ENCODE measurements around the gene KIF25. TPM values are rescaled to one million over a fixed set of nuclear protein-coding genes. Genes with fewer than 3 reads are reported as not detected.
"Not testable (repeated sequence)": the region's sequence is repeated elsewhere in the genome, so short reads cannot be mapped to it uniquely, and the experiment has no call there.

The KIF25 gene
- total RNA-seq, 4 donors from 2014 or later: 0.16 TPM; not detected in 3

DNA sequence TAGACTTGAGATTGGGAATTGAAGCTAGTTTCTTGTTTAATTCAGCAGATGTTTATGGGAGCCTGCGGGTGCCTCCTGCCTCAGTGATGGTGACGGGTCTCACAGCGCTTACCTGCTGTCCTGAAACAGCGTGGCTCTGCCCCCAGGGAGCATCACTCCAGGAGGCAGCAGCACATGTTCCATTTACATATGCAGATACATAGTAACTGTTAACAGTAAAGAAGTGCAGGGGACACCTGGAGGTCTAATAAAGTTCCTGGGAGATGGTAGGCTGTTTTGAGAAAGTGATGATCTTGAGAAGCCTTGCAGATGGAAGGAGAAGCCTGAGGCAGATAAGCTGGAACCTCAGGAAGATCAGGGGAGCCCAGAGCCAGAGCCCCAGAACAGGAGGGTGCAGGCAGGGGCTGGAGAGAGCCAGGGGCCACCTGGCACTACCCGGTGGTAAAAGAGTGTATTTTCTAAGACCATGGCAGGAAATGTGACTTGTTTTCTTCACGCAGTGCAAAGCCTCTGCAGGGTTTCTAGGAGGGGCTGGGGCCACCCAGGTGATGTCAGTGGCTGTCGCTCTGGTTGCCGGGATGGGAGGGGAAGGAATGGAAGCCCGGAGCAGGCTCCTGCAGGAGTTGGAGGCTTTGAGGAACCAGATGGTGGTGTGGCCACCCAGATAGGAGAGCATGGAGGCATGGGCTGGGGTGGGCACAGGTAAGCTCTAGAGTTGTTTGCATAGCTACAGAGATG lies 24.2 kb upstream of the KIF25 start:
- Histone ChIP-seq H3K27me3 (peaks cover 8% of the 10 kb centered on the region), H3K4me1 (peaks cover 0 to 7% (median 0%) of the 10 kb centered on the region in 3 donors), H3K36me3 (peaks cover 0 to 33% of the 10 kb centered on the region in 2 donors), H3K27ac (no peak overlapping the region), H3K9me3 (no peaks in the 10 kb centered on the region), H3K4me3 (no peak overlapping the region)
- WGBS, 2 donors (ENCODE audit: low coverage in 1 of 2): 92 to 95% methylated on average over 8 of the region's 9 CpGs
- no peak for ATAC-seq
- no peak for TF ChIP-seq POLR2A (IDR thresholded peaks at IDR 0.05)
- TF ChIP-seq, protein P1, sequence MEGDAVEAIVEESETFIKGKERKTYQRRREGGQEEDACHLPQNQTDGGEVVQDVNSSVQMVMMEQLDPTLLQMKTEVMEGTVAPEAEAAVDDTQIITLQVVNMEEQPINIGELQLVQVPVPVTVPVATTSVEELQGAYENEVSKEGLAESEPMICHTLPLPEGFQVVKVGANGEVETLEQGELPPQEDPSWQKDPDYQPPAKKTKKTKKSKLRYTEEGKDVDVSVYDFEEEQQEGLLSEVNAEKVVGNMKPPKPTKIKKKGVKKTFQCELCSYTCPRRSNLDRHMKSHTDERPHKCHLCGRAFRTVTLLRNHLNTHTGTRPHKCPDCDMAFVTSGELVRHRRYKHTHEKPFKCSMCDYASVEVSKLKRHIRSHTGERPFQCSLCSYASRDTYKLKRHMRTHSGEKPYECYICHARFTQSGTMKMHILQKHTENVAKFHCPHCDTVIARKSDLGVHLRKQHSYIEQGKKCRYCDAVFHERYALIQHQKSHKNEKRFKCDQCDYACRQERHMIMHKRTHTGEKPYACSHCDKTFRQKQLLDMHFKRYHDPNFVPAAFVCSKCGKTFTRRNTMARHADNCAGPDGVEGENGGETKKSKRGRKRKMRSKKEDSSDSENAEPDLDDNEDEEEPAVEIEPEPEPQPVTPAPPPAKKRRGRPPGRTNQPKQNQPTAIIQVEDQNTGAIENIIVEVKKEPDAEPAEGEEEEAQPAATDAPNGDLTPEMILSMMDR (IDR thresholded peaks at IDR 0.05): no peak
- TF ChIP-seq POLR2AphosphoS5 (IDR thresholded peaks at IDR 0.05): no peak
- TF ChIP-seq EP300 (IDR thresholded peaks at IDR 0.05): no peak

DNA sequence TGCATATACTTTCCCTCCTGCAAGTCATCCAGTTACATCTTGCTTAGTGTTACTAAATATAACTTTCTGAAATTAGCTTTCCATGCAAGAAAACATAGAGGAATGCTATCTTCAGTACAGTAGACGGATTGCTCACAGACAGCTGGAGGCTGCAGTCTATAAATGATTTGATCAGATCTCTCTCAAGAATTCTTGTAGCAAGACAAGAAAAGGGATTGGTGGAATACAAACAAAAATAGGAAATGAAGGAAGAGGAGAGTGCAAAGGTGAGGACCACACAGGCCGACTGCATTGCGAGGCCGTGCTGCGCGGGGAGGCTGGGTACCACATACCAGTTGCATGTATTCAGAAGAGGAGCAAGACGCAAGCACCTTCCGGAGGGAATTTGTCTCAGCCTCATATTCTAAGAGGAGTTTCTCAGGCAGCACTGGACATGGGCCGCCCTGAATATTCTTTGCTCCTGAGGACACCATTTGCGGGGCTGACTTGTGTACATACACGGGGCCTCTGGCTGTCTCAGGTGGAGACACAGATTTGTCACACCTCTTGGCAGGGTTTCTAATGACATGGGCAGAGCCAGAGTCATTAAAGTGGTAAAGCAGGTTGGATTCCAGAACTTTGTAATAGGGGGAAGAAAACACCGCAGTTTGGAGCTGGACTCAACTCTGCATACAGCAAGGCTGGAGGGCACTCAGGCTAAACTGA lies 22.7 kb upstream of the KIF25 start:
- H3K36me3 ChIP-seq: peaks cover 0 to 18% of the 10 kb centered on the region in 2 donors
- no peak overlapping the region for H3K4me3 ChIP-seq
- H3K9me3 ChIP-seq: no peaks in the 10 kb centered on the region
- 60% methylated on average over 11 of the region's 12 CpGs; no CpG with 5 or more reads in 1 of the 2 donors for WGBS, 2 donors (ENCODE audit: low coverage in 1 of 2)
- H3K4me1 ChIP-seq: peaks cover 0 to 7% (median 0%) of the 10 kb centered on the region in 3 donors
- TF ChIP-seq EP300 (IDR thresholded peaks at IDR 0.05): no peak
- TF ChIP-seq, protein P1 (IDR thresholded peaks at IDR 0.05): no peak
- no peak for TF ChIP-seq POLR2AphosphoS5 (IDR thresholded peaks at IDR 0.05)
- no peak for TF ChIP-seq POLR2A (IDR thresholded peaks at IDR 0.05)
- peaks cover 8% of the 10 kb centered on the region for H3K27me3 ChIP-seq
- no peak overlapping the region for H3K27ac ChIP-seq
- ATAC-seq: no peak

DNA sequence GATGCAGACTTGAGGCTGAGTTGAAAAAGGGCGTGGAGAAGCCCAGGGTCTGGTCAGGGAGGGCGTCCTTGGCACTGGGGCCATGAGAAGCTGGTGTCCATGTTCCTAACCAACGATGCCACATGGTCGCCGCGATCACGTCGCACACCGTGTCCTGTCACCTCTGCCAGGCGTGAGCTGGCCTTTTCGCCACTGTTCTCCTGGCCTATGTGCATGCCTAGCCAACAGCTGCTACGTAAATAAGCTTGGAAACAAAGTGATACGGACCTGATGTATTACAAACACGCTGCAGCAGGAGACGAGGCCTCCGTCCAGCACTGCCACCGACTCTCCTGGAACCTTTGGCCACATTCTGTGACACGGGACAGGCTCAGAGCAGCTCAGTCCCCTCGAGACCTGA lies 22.0 kb upstream of the KIF25 start:
- Histone ChIP-seq H3K27ac (no peak overlapping the region), H3K36me3 (peaks cover 0 to 12% of the 10 kb centered on the region in 2 donors), H3K9me3 (no peaks in the 10 kb centered on the region), H3K27me3 (peaks cover 8% of the 10 kb centered on the region), H3K4me1 (peaks cover 0 to 7% (median 0%) of the 10 kb centered on the region in 3 donors), H3K4me3 (no peak overlapping the region)
- WGBS, 2 donors (ENCODE audit: low coverage in 1 of 2): 83 to 93% methylated on average over 10 to 12 of the region's 19 CpGs
- no peak for ATAC-seq
- TF ChIP-seq POLR2AphosphoS5 (IDR thresholded peaks at IDR 0.05): no peak
- no peak for TF ChIP-seq EP300 (IDR thresholded peaks at IDR 0.05)
- TF ChIP-seq, protein P1 (IDR thresholded peaks at IDR 0.05): no peak
- no peak for TF ChIP-seq POLR2A (IDR thresholded peaks at IDR 0.05)

DNA sequence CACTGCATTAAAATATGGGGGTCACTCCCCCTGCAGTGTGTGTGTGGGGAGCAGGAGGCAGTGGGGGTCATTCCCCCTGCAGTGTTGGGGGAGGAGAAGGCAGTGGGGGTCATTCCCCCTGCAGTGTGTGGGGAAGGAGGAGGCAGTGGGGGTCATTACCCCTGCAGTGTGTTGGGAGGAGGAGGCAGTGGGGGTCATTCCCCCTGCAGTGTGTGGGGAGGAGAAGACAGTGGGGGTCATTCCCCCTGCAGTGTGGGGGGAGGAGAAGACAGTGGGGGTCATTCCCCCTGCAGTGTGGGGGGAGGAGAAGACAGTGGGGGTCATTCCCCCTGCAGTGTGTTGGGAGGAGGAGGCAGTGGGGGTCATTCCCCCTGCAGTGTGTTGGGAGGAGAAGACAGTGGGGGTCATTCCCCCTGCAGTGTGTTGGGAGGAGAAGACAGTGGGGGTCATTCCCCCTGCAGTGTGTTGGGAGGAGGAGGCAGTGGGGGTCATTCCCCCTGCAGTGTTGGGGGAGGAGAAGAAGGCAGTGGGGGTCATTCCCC lies 21.3 kb upstream of the KIF25 start:
- not testable (repeated sequence) for H3K4me3 ChIP-seq, H3K36me3 ChIP-seq, H3K27ac ChIP-seq, H3K9me3 ChIP-seq, H3K27me3 ChIP-seq, ATAC-seq, H3K4me1 ChIP-seq

DNA sequence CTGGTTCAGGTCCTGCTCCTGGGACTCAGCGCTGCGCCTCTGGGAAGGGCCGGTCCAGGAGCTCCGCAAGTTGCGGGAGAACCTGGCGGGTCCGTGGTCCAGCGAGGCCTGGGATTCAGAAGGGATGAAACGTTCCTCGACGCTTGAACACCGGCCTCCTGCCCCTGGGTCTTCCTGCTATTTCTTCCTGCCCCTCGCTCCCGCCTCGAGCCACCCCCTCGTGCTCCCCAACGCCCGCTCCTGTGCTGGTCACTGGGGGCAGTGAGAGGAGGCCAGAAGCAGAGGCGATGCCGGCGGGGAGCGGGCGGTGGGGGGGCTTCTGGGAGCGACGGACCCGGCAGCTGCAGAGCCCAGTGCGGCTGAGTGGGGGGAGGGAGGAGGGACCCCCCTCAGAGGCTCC lies 20.8 kb upstream of the KIF25 start:
- H3K4me1 ChIP-seq: peaks cover 0 to 7% (median 0%) of the 10 kb centered on the region in 3 donors
- WGBS, 2 donors (ENCODE audit: low coverage in 1 of 2): 80 to 100% methylated on average over 2 to 3 of the region's 27 CpGs
- TF ChIP-seq EP300 (IDR thresholded peaks at IDR 0.05): no peak

More for the DNA sequence above, 20.8 kb upstream of the KIF25 start:
- no peaks in the 10 kb centered on the region for H3K36me3 ChIP-seq
- no peak for ATAC-seq
- no peak overlapping the region for H3K4me3 ChIP-seq
- H3K9me3 ChIP-seq: no peaks in the 10 kb centered on the region
- no peak overlapping the region for H3K27ac ChIP-seq
- peaks cover 8% of the 10 kb centered on the region for H3K27me3 ChIP-seq
